CD4-positive, alpha-beta T cell (primary cell): ENCODE measurements around the gene ZNF570. TPM values are rescaled to one million over a fixed set of nuclear protein-coding genes. Genes with fewer than 3 reads are reported as not detected.
A peak's percentile ranks its signal among the peaks of the same experiment; 100 is the strongest.

Source experiments
- ATAC-seq: fragments of 200-7000 bp; cut with Tn5 transposase; one replicate; pipeline ENCODE4 v1.10.0; 2022; ENCODE audit warnings: mild to moderate bottlenecking; ENCODE audit not compliant: poor library complexity
- CTCF ChIA-PET: fragments of 350-600 bp; sonication (Branson Sonifier 250); formaldehyde crosslinking; loops from one replicate; lab custom pipeline; 2021; ENCODE audit warnings: antibody characterized with exemption, inconsistent platforms; lab: Charles Lee
- POLR2A ChIA-PET: fragments of 350-600 bp; sonication (Branson Sonifier 250); formaldehyde crosslinking; loops from one replicate; lab custom pipeline; 2021; ENCODE audit warnings: antibody characterized with exemption, inconsistent platforms; lab: Charles Lee
- DNase-seq, 14 experiments: peaks; one replicate each; pipeline ENCODE4 v3.0.0-alpha.2; 2013 to 2020; ENCODE audit warnings: mixed read lengths in 2 of 14
- H3K27ac ChIP-seq, 2 donors: one replicate each; pipeline versions ENCODE4 v1.5.1 to v1.7.0; 2013; ENCODE audit warnings: low read length in 2 of 2, low read depth in 1 of 2, mild to moderate bottlenecking in 1 of 2
- H3K27me3 ChIP-seq, 2 experiments: 1 replicate in 1 of 2; 2 replicates in 1 of 2; pipeline versions ENCODE4 v1.6.1 to v1.7.0; 2013; ENCODE audit warnings: low read length in 2 of 2, control low read depth in 1 of 2, mild to moderate bottlenecking in 1 of 2, moderate library complexity in 1 of 2; ENCODE audit not compliant: insufficient read depth in 2 of 2, control insufficient read depth in 1 of 2
- H3K36me3 ChIP-seq: one replicate; pipeline ENCODE4 v1.6.1; 2013; ENCODE audit warnings: low read length, control low read depth; ENCODE audit not compliant: insufficient read depth
- H3K4me1 ChIP-seq: one replicate; pipeline ENCODE4 v1.6.1; 2013; ENCODE audit warnings: low read length, control low read depth; ENCODE audit not compliant: insufficient read depth
- H3K4me3 ChIP-seq: one replicate; pipeline ENCODE4 v1.5.1; 2013; ENCODE audit warnings: mild to moderate bottlenecking, low read length, moderate library complexity
- H3K9me3 ChIP-seq, 2 experiments: 1 replicate in 1 of 2; 2 replicates in 1 of 2; pipeline versions ENCODE4 v1.6.1 to v1.7.0; 2013; ENCODE audit warnings: low read length in 2 of 2, mild to moderate bottlenecking in 2 of 2, control low read depth in 1 of 2, moderate library complexity in 1 of 2; ENCODE audit not compliant: control insufficient read depth in 1 of 2, insufficient read depth in 1 of 2
- H3K27ac Mint-ChIP-seq: one replicate; pipeline ENCODE4 v1.8.0; 2020; ENCODE audit warnings: mixed read lengths
- H3K27me3 Mint-ChIP-seq: one replicate; pipeline ENCODE4 v1.8.0; 2021; ENCODE audit warnings: mixed read lengths
- H3K36me3 Mint-ChIP-seq: one replicate; pipeline ENCODE4 v1.8.0; 2021; ENCODE audit warnings: low read depth, mixed read lengths
- H3K4me1 Mint-ChIP-seq: one replicate; pipeline ENCODE4 v1.8.0; 2021; ENCODE audit warnings: low read depth, mixed read lengths
- H3K4me3 Mint-ChIP-seq: one replicate; pipeline ENCODE4 v1.8.0; 2020; ENCODE audit warnings: mild to moderate bottlenecking, mixed read lengths
- H3K9me3 Mint-ChIP-seq: one replicate; pipeline ENCODE4 v1.8.0; 2020; ENCODE audit warnings: mixed read lengths
- intact Hi-C, 2 experiments: fragments of 100-400 bp; cut with DNase I in 1 of 2; cut with micrococcal nuclease in 1 of 2; formaldehyde crosslinking; loops; one replicate each; pipeline versions ENCODE4 v1.15.1 to v1.9.0; 2023 to 2025; cut with DNase I, micrococcal nuclease
- total RNA-seq, 174 experiments: library from RNA in 2 of 174; stranded (reverse) in 2 of 174; gene quantifications; one replicate each; pipeline ENCODE4 v1.2.3 and lab custom pipeline; 2021 to 2026
- TF ChIP-seq, protein P1 (sequence below): fragments of 200-600 bp; IDR thresholded peaks from one replicate; pipeline ENCODE4 v1.8.0; 2022; ENCODE audit warnings: antibody characterized with exemption, mild to moderate bottlenecking

The ZNF570 gene
- total RNA-seq, 2 experiments from 2014 or later = 8.3 to 9.1 TPM

DNA sequence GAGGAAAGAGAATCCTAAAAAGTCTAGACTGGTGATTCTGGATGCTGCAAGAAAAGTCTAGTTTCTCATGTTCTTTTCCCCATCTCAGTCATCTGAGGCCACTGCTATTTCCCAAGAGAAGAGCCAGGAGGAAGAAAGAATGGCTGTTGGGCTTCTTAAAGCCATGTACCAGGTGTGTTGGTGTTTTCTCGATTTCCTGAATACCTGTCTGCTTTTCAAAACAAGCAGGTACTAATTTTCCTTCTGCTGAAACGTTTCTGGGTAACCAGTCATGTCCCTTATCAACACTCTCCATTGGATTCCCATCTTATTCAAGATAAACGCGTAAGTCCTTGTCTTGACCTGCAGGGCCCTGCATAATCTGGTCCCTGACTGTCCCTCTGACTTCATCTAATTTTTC, 1.1 kb downstream of the ZNF570 start:
- intact Hi-C loops = loop anchor here in 1 of 2 experiments (5.0 kb wide), 1 partner anchor 1093 kb away; the partner anchor contains the start of gene ZFP14
- CTCF ChIA-PET = interaction anchor here (0.7 kb wide), 1 partner anchor 100 kb away, joined by 3 read pairs; no protein-coding TSS in a partner anchor
- Histone ChIP-seq H3K4me1 (peaks cover 32% of the 10 kb centered on the region), H3K36me3 (peaks cover 14% of the 10 kb centered on the region), H3K27me3 (no peaks in the 10 kb centered on the region), H3K9me3 (peaks cover 27 to 38% of the 10 kb centered on the region in 2 experiments), H3K27ac (no peak overlapping the region), H3K4me3 (peak overlapping the region; percentile 77)
- POLR2A ChIA-PET = interaction anchor here (0.7 to 1.0 kb wide), 2 partner anchors 35 to 36 kb away, joined by 3 to 4 read pairs; partner anchors contain the start of gene ZNF793
- Mint-ChIP-seq H3K9me3 (peaks cover 7% of the 10 kb centered on the region), H3K27me3 (no peaks in the 10 kb centered on the region), H3K27ac (peak overlapping the region; percentile 100), H3K36me3 (peaks cover 45% of the 10 kb centered on the region), H3K4me3 (peak overlapping the region; percentile 93), H3K4me1 (peaks cover 44% of the 10 kb centered on the region)
- TF ChIP-seq, protein P1, sequence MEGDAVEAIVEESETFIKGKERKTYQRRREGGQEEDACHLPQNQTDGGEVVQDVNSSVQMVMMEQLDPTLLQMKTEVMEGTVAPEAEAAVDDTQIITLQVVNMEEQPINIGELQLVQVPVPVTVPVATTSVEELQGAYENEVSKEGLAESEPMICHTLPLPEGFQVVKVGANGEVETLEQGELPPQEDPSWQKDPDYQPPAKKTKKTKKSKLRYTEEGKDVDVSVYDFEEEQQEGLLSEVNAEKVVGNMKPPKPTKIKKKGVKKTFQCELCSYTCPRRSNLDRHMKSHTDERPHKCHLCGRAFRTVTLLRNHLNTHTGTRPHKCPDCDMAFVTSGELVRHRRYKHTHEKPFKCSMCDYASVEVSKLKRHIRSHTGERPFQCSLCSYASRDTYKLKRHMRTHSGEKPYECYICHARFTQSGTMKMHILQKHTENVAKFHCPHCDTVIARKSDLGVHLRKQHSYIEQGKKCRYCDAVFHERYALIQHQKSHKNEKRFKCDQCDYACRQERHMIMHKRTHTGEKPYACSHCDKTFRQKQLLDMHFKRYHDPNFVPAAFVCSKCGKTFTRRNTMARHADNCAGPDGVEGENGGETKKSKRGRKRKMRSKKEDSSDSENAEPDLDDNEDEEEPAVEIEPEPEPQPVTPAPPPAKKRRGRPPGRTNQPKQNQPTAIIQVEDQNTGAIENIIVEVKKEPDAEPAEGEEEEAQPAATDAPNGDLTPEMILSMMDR = no peak
- DNase-seq (no peak), ATAC-seq (no peak)

DNA sequence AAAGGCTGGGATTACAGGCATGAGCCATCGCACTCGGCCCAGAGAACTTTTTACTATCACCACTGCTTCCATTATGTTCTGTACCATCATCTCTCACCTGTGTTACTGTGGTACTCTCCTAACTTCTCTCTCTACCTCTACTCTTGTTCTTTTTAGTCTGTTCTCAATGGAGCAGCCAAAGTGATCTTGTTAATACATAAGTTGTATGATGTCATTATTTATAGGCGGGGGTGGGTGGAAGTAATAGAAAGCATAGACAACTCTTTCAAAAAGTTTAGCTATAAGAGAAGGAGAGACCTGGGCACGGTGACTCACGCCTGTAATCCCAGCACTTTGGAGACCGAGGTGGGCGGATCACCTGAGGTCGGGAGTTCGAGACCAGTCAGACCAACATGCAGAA, 3.0 kb downstream of the ZNF570 start:
- no peaks in the 10 kb centered on the region for H3K27me3 ChIP-seq
- peaks cover 53% of the 10 kb centered on the region for H3K36me3 Mint-ChIP-seq
- no peak overlapping the region for H3K4me3 Mint-ChIP-seq

DNA sequence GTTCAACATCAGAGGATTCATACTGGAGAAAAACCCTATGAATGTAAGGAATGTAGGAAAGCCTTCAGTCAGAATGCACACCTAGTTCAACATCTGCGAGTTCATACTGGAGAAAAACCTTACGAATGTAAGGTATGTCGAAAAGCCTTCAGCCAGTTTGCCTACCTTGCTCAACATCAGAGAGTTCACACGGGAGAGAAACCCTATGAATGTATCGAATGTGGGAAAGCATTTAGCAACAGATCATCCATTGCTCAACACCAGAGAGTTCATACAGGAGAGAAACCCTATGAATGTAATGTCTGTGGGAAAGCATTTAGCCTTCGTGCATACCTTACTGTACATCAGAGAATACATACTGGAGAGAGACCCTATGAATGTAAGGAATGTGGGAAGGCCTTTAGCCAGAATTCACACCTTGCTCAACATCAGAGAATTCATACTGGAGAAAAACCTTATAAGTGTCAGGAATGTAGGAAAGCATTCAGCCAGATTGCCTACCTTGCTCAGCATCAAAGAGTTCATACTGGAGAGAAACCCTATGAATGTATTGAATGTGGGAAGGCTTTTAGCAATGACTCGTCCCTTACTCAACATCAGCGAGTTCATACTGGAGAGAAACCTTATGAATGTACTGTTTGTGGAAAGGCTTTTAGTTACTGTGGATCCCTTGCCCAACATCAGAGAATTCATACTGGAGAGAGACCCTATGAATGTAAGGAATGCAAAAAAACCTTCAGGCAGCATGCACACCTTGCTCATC, 15.4 kb downstream of the ZNF570 start:
- DNase-seq (no peak), ATAC-seq (no peak)
- POLR2A ChIA-PET = interaction anchor here (0.7 kb wide), 1 partner anchor 15 kb away, joined by 3 read pairs; the partner anchor contains the start of gene ZNF570
- H3K4me1 ChIP-seq = no peaks in the 10 kb centered on the region
- no peaks in the 10 kb centered on the region for H3K4me1 Mint-ChIP-seq
- H3K4me3 ChIP-seq = no peak overlapping the region
- TF ChIP-seq, protein P1 = no peak
- H3K4me3 Mint-ChIP-seq = no peak overlapping the region
- intact Hi-C loops = no loop called here
- no peak overlapping the region for H3K27ac ChIP-seq
- H3K36me3 ChIP-seq = peaks cover 44% of the 10 kb centered on the region
- H3K27me3 ChIP-seq = no peaks in the 10 kb centered on the region
- CTCF ChIA-PET = no interaction called here
- H3K9me3 Mint-ChIP-seq = peaks cover 31% of the 10 kb centered on the region
- H3K36me3 Mint-ChIP-seq = peaks cover 86% of the 10 kb centered on the region
- H3K27ac Mint-ChIP-seq = no peak overlapping the region
- peaks cover 62 to 99% of the 10 kb centered on the region in 2 experiments for H3K9me3 ChIP-seq
- H3K27me3 Mint-ChIP-seq = no peaks in the 10 kb centered on the region

More for the DNA sequence above, 3.0 kb downstream of the ZNF570 start:
- no peak overlapping the region for H3K27ac ChIP-seq
- ATAC-seq (no peak), DNase-seq (no peak)
- Mint-ChIP-seq H3K9me3 (peaks cover 16% of the 10 kb centered on the region), H3K27ac (no peak overlapping the region), H3K27me3 (no peaks in the 10 kb centered on the region), H3K4me1 (peaks cover 30% of the 10 kb centered on the region)
- H3K36me3 ChIP-seq = peaks cover 33% of the 10 kb centered on the region
- CTCF ChIA-PET = no interaction called here
- H3K4me3 ChIP-seq = no peak overlapping the region
- peaks cover 25% of the 10 kb centered on the region for H3K4me1 ChIP-seq
- TF ChIP-seq, protein P1 = no peak
- peaks cover 44 to 47% of the 10 kb centered on the region in 2 experiments for H3K9me3 ChIP-seq
- intact Hi-C loops = loop anchor here in 1 of 2 experiments (5.0 kb wide), 1 partner anchor 1095 kb away; the partner anchor contains the start of gene ZFP14
- POLR2A ChIA-PET = no interaction called here
